Duodenal mucosa (tissue), 2 donors: ENCODE results near the gene PPIB.

Experiments
- H3K27ac ChIP-seq: one replicate; pipeline ENCODE4 v1.7.0; 2013; ENCODE audit warnings: low read depth, low read length
- H3K27me3 ChIP-seq, 2 donors: one replicate each; pipeline ENCODE4 v1.7.0; 2013; ENCODE audit warnings: low read length in 2 of 2, control low read depth in 1 of 2; ENCODE audit not compliant: insufficient read depth in 2 of 2, control insufficient read depth in 1 of 2
- H3K36me3 ChIP-seq, 2 donors: one replicate each; pipeline ENCODE4 v1.7.0; 2013; ENCODE audit warnings: low read length in 2 of 2, control low read depth in 1 of 2; ENCODE audit not compliant: insufficient read depth in 2 of 2, control insufficient read depth in 1 of 2
- H3K4me1 ChIP-seq, 2 donors: one replicate each; pipeline ENCODE4 v1.7.0; 2013; ENCODE audit warnings: low read length in 2 of 2, control low read depth in 1 of 2; ENCODE audit not compliant: insufficient read depth in 2 of 2, control insufficient read depth in 1 of 2
- H3K4me3 ChIP-seq, 2 donors: one replicate each; pipeline ENCODE4 v1.7.0; 2013; ENCODE audit warnings: low read length in 2 of 2, low read depth in 1 of 2
- H3K9ac ChIP-seq, 2 donors: one replicate each; pipeline ENCODE4 v1.7.0; 2013; ENCODE audit warnings: low read length in 2 of 2, low read depth in 1 of 2
- H3K9me3 ChIP-seq, 2 donors: one replicate each; pipeline ENCODE4 v1.7.0; 2013; ENCODE audit warnings: low read length in 2 of 2, control low read depth in 1 of 2; ENCODE audit not compliant: control insufficient read depth in 1 of 2

The PPIB gene

DNA sequence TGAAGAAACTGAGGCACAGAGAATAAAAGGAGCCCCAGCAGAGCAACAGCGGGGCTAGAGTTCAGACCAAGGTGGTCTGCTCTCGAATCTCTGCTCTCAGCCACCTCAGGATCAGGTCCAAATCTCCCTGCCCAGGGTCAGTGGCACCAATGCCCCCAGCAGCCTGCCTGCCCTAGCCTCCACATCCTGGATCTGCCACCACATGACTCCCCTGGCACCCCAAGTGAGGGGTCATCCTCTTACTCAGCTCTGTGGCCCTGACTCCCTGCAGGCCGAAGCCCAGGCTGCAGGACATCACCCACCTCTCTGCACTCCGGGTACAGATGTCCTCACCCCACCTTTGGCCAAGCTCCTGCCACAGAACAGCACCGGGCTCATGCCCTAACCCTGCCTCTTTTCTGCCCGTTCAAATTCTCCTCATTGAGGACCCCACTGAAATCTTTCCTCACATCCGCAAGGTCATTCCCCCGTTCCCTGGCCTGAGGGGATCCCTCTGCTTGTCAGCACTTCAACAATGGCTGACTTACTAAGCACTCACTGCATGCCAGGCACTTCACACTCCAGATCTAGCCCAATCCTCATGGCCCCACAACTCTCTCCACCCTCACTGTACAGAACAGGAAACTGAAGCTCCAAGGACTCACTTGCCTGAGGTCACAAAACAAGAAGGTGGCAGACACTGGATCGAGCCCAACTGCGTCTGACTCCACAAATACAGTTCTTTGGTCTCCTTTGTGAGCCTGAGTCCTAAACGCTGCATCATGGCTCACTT is 4.3 kb downstream of the PPIB start:
- H3K27ac ChIP-seq = no peak overlapping the region
- peaks cover 7 to 47% of the 10 kb centered on the region in 2 donors for H3K4me1 ChIP-seq
- peaks cover 41 to 65% of the 10 kb centered on the region in 2 donors for H3K36me3 ChIP-seq
- H3K9me3 ChIP-seq = no peaks in the 10 kb centered on the region
- no peak overlapping the region for H3K4me3 ChIP-seq
- H3K9ac ChIP-seq = no peak overlapping the region
- no peaks in the 10 kb centered on the region for H3K27me3 ChIP-seq

GRCh38 chr15:64157599-64158125 is 5.2 kb downstream of the PPIB start:
- Histone ChIP-seq H3K27me3 (peaks cover 4 to 5% of the 10 kb centered on the region in 2 donors), H3K4me3 (no peak overlapping the region), H3K4me1 (peaks cover 16 to 51% of the 10 kb centered on the region in 2 donors), H3K36me3 (peaks cover 41 to 65% of the 10 kb centered on the region in 2 donors), H3K27ac (no peak overlapping the region), H3K9me3 (no peaks in the 10 kb centered on the region), H3K9ac (no peak overlapping the region)

- Histone ChIP-seq H3K4me1 (peaks cover 18 to 53% of the 10 kb centered on the region in 2 donors), H3K9ac (no peak overlapping the region)
Measured at GRCh38 chr15:64156652-64157331, 6.0 kb downstream of the PPIB start.

DNA sequence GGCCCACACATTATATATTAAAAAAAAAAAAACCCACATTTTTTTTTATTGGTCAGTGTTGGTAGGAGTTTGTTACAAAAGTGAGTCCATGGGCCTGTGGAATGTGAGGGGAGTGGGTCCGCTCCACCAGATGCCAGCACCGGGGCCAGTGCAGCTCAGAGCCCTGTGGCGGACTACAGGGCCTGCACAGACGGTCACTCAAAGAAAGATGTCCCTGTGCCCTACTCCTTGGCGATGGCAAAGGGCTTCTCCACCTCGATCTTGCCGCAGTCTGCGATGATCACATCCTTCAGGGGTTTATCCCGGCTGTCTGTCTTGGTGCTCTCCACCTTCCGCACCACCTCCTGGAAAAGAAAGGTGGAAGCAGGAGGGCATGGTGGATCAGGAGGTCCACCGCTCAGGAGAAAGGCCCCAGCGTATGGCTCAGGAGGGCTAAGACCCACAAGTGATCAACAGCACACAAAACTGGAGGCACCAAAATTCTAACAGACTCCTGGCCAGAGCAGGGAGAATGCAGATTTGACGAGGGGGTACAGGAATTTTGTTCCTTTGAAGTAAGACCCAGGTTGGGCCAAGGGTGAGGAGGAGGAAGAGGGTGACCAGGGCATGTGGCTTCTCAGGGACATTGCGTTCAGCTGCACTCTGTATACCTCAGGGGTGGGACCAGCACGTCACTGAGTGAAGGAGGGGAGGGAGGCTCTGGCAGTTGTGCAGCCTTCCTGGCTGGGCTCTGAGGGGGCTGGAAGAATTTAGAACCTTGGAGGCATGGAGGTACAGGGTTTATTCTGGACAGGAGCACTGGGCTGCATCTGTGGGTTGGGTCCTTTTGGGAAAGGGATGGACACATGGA is 6.8 kb downstream of the PPIB start:
- Histone ChIP-seq H3K4me3 (no peak overlapping the region), H3K36me3 (peaks cover 41 to 65% of the 10 kb centered on the region in 2 donors), H3K9me3 (no peaks in the 10 kb centered on the region), H3K27ac (no peak overlapping the region), H3K4me1 (peaks cover 15 to 49% of the 10 kb centered on the region in 2 donors), H3K27me3 (peaks cover 9% of the 10 kb centered on the region in 2 donors), H3K9ac (no peak overlapping the region)

More at GRCh38 chr15:64156652-64157331, 6.0 kb downstream of the PPIB start:
- peaks cover 41 to 65% of the 10 kb centered on the region in 2 donors for H3K36me3 ChIP-seq
- H3K27me3 ChIP-seq = peaks cover 9% of the 10 kb centered on the region in 2 donors
- no peaks in the 10 kb centered on the region for H3K9me3 ChIP-seq
- H3K27ac ChIP-seq = no peak overlapping the region
- H3K4me3 ChIP-seq = no peak overlapping the region

GRCh38 chr15:64153480-64154367 is 9.1 kb downstream of the PPIB start:
- Histone ChIP-seq H3K9ac (no peak overlapping the region), H3K27ac (no peak overlapping the region), H3K4me3 (no peak overlapping the region), H3K36me3 (peaks cover 28 to 47% of the 10 kb centered on the region in 2 donors), H3K27me3 (peaks cover 9% of the 10 kb centered on the region in 2 donors), H3K4me1 (peaks cover 15 to 30% of the 10 kb centered on the region in 2 donors), H3K9me3 (no peaks in the 10 kb centered on the region)

DNA sequence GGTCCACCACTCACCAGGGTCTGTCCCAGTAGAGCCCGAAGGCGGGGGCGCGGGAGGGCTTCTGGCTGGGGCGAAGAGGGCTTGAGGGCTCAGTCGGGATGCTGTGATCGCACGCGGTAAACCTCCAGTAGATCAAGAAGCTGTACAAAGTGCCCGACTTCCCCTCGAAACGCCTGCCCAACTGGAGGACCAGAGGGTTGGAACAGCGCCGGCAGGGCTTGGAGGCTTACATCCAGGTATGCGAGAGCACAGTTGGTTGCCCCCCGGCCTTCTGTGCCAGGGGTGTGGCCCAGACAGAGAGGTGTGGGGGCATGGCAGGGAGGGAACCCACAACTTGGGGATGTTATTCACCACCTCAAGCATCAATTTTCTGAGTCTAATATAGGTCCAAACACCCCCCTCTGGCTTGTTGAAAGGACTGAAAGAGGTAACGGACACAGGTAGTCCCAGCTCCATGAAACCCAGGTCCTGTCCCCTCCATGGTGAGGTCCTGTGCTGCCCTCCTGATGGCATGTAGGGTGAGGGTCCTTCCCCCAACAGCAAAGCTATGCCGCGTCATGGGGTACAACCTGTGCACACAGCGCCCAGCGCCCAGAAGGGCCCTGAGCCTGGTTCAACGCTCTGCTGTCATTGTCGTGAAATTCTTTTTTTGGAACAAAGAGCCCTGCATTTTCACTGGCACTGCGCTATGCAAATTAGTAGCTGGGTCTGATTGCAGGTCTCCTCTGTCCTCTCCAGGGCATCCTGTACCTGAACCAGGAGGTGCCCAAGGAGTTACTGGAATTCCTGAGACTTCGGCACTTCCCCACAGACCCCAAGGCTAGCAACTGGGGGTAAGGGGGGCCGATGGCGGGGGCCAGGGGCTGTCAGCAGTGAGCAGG is 10.1 kb downstream of the PPIB start:
- no peak overlapping the region for H3K27ac ChIP-seq
- peaks cover 15 to 24% of the 10 kb centered on the region in 2 donors for H3K4me1 ChIP-seq
- no peaks in the 10 kb centered on the region for H3K9me3 ChIP-seq
- peaks cover 9% of the 10 kb centered on the region in 2 donors for H3K27me3 ChIP-seq
- H3K9ac ChIP-seq = no peak overlapping the region
- H3K4me3 ChIP-seq = peak overlapping the region in 1 of 2 donors; percentile 60
- H3K36me3 ChIP-seq = peaks cover 20 to 37% of the 10 kb centered on the region in 2 donors

DNA sequence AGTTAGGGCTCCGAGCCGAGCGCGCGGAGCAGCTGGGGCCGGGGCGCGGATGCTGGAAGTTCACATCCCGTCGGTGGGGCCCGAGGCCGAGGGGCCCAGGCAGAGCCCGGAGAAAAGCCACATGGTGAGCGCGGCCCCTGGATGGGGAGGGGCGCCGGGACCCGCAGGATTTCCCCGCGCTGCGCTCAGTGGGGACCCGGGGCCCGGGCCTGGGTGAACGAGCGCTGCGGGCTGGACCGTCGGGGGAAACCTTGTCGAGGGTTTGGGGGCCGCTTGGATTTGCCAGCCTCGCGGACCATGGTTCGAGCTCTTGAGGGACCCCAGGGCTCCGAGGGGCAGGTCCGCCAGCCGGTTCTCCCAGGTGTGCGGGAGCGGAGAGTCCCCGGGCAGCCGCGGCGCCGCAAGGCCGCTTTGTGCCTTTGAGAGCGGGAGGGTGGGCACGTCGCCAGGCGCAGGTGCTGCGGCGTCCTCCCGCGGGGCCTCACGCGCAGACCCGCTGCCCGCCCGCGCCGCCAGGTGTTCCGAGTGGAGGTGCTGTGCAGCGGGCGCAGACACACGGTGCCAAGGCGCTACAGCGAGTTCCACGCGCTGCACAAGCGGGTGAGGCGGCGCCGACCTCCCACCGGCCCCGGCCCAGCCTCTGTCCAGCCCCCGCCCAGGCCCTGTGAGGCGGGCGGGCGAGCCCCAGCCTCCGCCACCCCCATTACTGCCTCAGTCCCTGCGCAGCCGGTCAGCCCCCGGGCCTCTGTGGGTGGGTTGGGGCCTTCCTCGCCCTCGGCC is 10.9 kb downstream of the PPIB start, which contains the start of gene SNX22:
SNX22 (plus strand) TSS at position 5 of the 780 bp plus-strand sequence; CDS start at position 50, 45 bp downstream.
- Histone ChIP-seq H3K27me3 (peaks cover 9% of the 10 kb centered on the region in 2 donors), H3K4me1 (peaks cover 15 to 24% of the 10 kb centered on the region in 2 donors), H3K9ac (peak within 1 kb of the TSS in 1 of 2 donors; percentile 1), H3K9me3 (no peaks in the 10 kb centered on the region), H3K4me3 (peak within 1 kb of the TSS; percentile 55 to 66), H3K27ac (no peak within 1 kb of the TSS), H3K36me3 (peaks cover 12 to 29% of the 10 kb centered on the region in 2 donors)

GRCh38 chr15:64149893-64150578 is 12.8 kb downstream of the PPIB start:
- Histone ChIP-seq H3K9me3 (no peaks in the 10 kb centered on the region), H3K36me3 (peaks cover 0 to 13% of the 10 kb centered on the region in 2 donors), H3K27ac (no peak overlapping the region), H3K4me3 (no peak overlapping the region), H3K27me3 (peaks cover 9% of the 10 kb centered on the region in 2 donors), H3K9ac (no peak overlapping the region), H3K4me1 (peaks cover 15 to 24% of the 10 kb centered on the region in 2 donors)
